Mucosa of stomach (tissue), 1 donor: ENCODE measurements around the gene PAX2.

Experiments
- H3K27me3 ChIP-seq: one replicate; pipeline ENCODE4 v1.7.0; 2013; ENCODE audit warnings: mild to moderate bottlenecking, low read length; ENCODE audit not compliant: control insufficient read depth, insufficient read depth
- H3K36me3 ChIP-seq: one replicate; pipeline ENCODE4 v1.7.0; 2013; ENCODE audit warnings: low read length; ENCODE audit not compliant: control insufficient read depth, insufficient read depth
- H3K4me1 ChIP-seq: one replicate; pipeline ENCODE4 v1.7.0; 2013; ENCODE audit warnings: mild to moderate bottlenecking, low read length; ENCODE audit not compliant: control insufficient read depth, insufficient read depth
- H3K4me3 ChIP-seq: one replicate; pipeline ENCODE4 v1.7.0; 2013; ENCODE audit warnings: low read length
- H3K9ac ChIP-seq: one replicate; pipeline ENCODE4 v1.7.0; 2013; ENCODE audit warnings: mild to moderate bottlenecking, low read length, moderate library complexity
- H3K9me3 ChIP-seq: one replicate; pipeline ENCODE4 v1.7.0; 2013; ENCODE audit warnings: mild to moderate bottlenecking, low read length, moderate library complexity; ENCODE audit not compliant: control insufficient read depth
- donor health status: Pancreatic carcinoma.

Gene PAX2

DNA sequence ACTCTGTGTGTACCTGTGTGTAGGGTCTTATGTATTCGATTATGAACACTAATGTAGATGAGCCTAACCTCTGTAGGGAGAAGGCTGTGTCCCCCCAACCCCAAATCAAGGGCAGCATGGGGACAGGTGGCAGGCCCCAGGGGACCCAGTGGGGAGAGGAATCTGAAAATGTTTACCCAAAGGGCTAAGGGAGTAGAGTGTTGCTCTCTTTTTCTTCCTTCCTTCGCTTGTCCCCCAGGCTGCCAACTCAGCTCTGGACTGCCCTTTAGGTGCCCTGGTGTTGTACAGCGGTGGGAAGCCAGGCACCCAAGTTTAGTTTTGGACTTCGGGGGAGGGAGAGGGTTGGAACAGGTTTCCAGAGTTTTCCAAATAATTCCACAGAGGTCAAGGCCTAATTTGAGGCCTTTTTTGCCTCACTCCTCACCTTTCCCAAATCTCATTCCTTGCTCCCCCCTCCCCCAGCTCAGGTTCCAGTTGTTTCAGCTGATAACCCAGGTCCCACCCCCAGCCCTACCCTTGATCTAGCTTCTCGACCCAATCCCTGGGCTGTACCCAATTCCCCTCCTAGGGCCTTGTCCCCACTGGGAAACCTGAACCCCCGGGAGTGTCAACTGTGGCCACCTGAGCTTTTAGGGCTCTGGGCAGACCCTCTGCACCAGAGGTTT, 9.1 kb upstream of the PAX2 start:
- Histone ChIP-seq H3K4me3 (no peak overlapping the region), H3K4me1 (peaks cover 5% of the 10 kb centered on the region), H3K27me3 (peaks cover 95% of the 10 kb centered on the region)

DNA sequence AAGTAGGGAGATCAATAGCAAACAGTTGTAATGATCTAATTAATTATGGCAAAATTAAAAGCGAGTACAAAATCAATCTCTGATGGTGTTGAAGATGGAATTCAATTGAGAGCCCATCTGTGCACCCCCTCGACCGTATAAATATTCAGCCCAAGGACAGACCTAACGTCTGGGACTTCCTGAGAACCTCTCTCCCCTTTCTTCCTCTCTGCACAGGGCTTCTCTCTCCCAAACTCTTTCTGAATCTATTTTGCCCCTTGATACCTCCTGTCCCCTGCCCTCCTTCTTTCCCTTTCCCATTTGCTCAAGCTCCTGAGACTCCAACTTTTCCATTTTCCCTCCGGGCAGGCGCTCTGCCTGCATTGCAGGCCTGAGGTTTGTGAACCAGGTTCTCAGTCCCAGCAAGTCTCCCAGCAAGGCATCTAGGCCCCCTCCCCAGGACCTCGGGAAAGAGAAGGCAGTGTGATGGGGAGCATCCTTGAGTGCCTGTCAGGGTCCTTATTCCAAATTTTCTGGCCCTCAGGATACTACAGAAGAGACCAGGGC, 8.5 kb upstream of the PAX2 start:
- Histone ChIP-seq H3K9ac (no peak overlapping the region), H3K27me3 (peaks cover 95% of the 10 kb centered on the region), H3K4me3 (no peak overlapping the region), H3K36me3 (no peaks in the 10 kb centered on the region), H3K9me3 (no peaks in the 10 kb centered on the region), H3K4me1 (no peaks in the 10 kb centered on the region)

More for the DNA sequence above, 9.1 kb upstream of the PAX2 start:
- Histone ChIP-seq H3K36me3 (no peaks in the 10 kb centered on the region), H3K9ac (no peak overlapping the region), H3K9me3 (no peaks in the 10 kb centered on the region)

DNA sequence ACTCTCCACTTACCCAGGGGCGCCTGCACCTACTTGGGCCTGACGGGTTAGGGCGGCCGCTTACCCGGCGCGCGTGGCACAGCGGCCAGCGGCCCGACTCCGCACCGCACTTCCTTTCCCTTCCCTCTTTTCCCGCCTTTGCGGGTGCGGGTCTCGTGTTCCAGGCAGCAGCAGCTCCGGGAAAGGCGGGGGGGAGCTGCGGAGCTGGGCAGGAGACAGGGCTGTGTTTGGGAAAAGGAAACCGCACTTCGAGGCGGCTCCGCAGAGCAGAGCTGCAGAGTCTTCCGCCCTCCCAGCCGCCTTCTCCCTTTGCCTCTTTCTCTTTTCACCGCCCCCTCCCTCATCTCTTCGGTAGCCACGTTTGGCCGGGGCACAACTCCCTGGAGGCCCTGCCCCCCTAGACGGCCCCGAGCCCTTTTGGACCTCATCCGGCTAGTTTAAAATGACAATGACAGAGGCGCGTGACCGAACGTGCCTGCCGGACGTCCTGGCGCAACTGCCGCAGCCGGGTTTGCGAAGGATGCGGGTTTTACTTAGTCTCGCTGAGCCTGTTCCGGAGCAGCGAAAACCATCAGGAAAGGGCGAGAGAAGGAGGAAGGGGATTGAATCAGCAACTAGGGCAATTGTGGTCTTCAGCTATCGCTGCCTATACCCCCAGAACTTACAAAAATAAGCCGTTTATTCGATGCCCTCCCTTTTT, 7.9 kb upstream of the PAX2 start:
- H3K9ac ChIP-seq = no peak overlapping the region
- no peak overlapping the region for H3K4me3 ChIP-seq
- no peaks in the 10 kb centered on the region for H3K4me1 ChIP-seq
- peaks cover 95% of the 10 kb centered on the region for H3K27me3 ChIP-seq
- H3K9me3 ChIP-seq = no peaks in the 10 kb centered on the region
- no peaks in the 10 kb centered on the region for H3K36me3 ChIP-seq

DNA sequence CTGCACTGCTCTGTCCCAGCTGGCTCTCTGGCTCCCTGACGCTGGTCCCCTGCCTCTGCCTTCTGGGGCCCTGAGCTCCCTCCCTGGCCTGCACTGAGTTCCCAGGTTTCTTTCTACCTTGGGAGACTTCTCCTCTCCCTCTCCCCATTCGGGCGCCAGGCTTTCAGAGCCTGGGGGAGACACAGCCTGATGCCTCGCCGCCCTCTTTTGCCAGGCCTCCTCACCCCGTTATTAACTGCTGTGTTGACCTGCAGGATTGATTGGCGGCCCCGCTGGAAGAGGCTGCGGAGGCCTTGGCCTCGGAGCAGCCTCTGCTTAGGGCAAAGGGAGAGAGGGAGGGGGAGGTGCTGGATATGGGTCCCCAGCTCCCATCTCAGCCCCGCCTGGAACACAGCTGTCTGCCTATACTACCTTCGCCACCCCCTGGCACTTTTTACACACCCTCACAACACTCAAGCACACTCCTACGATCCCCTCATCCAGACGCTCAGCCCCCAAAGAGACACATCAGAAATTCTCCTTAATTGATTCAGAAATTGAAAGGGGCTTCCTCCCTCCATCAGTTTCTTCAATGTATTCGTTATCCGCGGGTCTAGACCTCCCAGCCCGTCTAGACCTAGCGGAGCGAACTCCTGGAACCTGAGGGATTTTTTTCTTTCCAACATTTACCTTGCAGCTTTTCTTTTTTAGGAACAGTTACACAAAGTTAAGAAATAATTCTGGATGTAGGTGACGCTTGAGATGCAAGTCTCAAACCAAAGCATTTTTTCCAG, 7.1 kb upstream of the PAX2 start:
- Histone ChIP-seq H3K9me3 (no peaks in the 10 kb centered on the region), H3K27me3 (peaks cover 95% of the 10 kb centered on the region), H3K9ac (no peak overlapping the region), H3K4me1 (no peaks in the 10 kb centered on the region), H3K36me3 (no peaks in the 10 kb centered on the region), H3K4me3 (no peak overlapping the region)

DNA sequence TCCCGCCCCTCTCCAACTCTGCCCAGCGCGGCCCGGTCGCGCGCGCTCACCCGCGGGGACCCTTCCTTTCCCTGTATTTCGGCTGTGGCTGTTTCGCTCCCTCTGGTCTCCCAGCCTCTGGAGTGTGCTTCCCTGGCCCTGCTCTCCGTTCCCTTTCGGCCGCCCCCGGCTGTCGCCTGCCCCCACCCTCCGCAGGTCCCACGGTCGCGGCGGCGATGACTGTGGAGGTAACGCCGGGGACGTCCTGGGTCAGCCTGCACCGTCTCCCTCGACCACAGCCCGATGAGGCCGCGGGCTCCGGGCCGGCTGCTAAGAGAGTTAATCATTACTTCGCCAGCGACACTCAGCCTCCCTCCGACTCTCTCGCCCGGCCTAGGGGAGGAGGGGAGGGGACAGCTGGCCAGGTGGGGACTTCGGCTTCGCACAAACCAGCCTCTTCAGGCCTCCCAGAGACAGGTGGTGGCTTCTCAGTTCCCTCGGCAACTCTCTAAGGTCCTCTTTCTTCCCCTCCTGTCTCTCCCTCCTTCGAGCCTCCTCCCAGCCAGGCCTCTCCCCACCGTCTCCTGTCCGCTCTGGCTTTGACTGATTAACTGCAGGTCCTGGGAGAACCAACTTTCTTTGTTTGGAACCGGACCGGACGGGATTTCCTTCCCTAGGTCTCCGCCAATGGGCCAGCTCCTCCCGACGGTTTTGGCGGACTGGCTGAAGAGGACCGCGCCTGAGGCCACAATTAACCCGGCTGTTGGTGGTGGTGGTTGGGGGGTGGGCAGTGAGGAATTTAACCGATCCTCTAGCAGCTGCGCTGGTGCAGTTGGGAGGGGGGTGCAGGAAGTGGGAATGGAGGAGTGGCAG, 5.6 kb upstream of the PAX2 start:
- H3K9me3 ChIP-seq = no peaks in the 10 kb centered on the region
- no peaks in the 10 kb centered on the region for H3K36me3 ChIP-seq
- H3K27me3 ChIP-seq = peaks cover 100% of the 10 kb centered on the region
- peaks cover 4% of the 10 kb centered on the region for H3K4me1 ChIP-seq
- no peak overlapping the region for H3K4me3 ChIP-seq
- no peak overlapping the region for H3K9ac ChIP-seq

DNA sequence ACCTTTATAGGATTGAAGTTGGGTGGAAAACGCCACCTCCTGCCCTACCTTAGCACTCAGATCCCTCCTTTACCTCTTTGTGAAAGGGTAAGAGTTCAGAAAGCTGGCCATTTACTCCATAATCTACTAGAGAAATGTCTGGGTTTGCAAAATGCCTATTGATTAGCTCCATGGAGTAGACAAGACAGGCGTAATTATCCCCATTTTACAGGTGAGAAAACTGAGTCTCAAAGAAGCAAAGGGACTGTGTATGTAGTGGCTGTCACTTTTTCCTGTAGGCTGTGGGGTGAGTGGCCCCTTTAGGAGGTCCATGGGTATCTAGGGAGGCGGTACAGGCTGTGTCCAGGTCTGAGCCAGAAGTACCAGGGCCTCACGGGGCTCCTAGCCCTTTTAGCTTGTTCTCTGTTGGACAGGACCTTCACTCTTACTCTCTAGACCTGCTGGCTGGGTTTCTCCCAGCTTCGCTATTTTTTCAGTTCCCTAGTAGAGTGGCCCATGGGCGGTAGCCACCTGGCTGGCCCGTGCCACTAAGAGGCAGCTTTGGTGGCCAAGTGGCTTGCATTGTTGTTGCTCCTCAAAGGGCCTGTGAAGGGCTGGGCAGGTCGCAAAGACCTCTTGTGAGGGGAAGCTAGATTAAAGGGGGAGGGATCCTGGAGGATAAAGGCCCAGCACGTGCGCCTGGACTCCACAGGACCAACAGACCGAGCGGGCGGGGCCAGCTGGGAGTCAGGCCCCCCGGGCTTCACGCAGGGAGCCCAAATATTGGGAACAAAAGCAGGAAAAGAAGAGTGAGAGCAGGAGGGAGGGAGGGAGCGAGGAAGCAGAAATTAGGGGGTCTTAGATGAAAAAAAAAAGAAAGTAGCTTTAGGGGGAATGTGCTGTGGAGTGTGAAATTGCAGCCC, 4.7 kb upstream of the PAX2 start:
- no peaks in the 10 kb centered on the region for H3K9me3 ChIP-seq
- H3K36me3 ChIP-seq = no peaks in the 10 kb centered on the region
- no peak overlapping the region for H3K9ac ChIP-seq
- peaks cover 5% of the 10 kb centered on the region for H3K4me1 ChIP-seq
- peaks cover 98% of the 10 kb centered on the region for H3K27me3 ChIP-seq
- H3K4me3 ChIP-seq = no peak overlapping the region

DNA sequence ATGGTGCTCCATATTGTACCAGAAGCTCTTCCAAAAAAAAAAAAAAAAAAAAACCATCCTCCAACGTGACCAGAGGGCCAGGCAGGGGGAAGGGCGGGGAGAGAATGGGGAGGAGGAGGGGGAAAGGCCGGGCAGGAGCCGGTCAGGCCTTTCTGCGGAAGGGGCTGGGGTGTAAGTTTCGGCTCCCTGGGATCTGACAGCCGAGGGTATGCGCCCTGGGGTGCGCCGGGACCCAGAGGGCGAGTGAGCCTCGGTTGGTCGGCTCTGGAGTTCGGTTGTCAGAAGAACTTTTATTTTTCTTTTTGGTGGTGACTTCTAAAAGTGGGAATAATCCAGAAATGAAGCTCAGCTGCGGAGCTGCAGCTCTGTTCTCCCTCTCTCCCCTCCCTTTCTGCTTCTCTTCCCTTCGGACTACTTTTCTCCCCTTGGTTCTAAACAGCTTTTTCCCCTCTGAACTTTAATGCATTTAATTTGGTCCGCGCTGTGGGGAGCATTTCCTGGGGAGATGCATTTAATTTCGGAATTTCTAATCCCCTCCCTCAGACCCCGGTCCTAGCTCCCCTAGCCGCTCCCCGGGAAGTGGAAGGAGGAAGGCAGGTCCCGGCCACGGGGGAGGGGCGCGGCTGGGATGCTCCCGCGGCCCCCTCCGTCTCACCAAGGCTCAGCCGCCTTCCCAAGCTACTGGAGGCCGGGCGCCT, 3.9 kb upstream of the PAX2 start:
- Histone ChIP-seq H3K9me3 (no peaks in the 10 kb centered on the region), H3K36me3 (no peaks in the 10 kb centered on the region), H3K27me3 (peaks cover 98% of the 10 kb centered on the region), H3K9ac (no peak overlapping the region), H3K4me1 (peaks cover 5% of the 10 kb centered on the region), H3K4me3 (no peak overlapping the region)

DNA sequence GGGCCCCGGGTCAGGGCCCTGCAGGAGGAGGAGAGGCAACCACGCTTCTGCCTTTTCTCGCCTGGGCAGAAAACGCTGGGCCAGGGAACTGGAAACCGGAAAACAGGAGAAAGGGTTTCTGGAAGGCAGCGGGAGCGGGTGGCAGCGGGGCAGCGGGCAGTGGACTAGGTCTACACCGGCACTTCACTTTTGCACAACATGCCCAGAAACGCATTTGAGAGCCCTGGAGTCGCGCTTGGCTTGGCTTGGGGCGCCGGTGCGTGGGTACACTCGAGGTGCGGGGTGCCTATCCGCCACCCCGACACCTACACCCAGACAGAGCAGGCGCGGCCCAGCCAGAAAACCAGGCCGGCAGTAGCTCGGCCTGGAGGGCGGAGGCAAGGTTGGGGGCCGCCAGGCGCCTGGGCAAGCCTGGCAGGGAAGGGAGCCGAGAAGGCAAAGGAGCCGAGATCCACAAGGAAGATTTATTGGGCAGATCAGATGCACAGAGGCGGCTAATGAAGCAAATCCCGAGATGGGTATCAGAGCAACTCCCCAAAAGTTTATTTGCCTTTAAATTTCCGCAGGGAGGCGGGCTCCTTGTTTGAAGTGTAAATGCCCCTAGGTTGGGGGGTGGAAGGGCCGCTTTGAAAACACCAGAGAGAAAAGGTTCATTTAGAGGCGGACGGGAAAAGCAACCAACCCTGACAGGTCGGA, 3.2 kb upstream of the PAX2 start:
- no peaks in the 10 kb centered on the region for H3K9me3 ChIP-seq
- no peak overlapping the region for H3K9ac ChIP-seq
- peaks cover 5% of the 10 kb centered on the region for H3K4me1 ChIP-seq
- no peak overlapping the region for H3K4me3 ChIP-seq
- peaks cover 98% of the 10 kb centered on the region for H3K27me3 ChIP-seq
- no peaks in the 10 kb centered on the region for H3K36me3 ChIP-seq

DNA sequence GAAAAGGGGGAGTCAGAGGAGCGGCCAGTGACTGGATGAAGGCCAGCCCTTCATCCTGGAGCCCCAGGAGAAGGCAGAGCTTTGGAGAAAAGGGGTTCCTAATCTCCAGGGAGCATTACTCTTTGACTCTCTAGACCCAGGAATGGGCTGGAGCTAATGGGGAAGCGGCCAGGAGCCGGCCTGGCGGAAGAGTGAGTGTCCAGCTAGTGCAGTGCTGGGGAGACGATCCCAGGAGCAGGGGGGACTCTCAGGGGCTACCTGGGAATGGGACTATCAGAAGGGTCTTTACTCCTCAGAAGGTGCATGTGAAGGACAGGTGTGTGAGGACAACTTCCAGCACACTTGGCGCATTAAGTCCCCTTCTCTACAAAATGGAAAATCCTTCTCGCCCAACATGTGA, 2.4 kb upstream of the PAX2 start:
- Histone ChIP-seq H3K9ac (no peak overlapping the region), H3K4me3 (no peak overlapping the region), H3K27me3 (peaks cover 98% of the 10 kb centered on the region), H3K4me1 (peaks cover 5% of the 10 kb centered on the region), H3K9me3 (no peaks in the 10 kb centered on the region), H3K36me3 (no peaks in the 10 kb centered on the region)

DNA sequence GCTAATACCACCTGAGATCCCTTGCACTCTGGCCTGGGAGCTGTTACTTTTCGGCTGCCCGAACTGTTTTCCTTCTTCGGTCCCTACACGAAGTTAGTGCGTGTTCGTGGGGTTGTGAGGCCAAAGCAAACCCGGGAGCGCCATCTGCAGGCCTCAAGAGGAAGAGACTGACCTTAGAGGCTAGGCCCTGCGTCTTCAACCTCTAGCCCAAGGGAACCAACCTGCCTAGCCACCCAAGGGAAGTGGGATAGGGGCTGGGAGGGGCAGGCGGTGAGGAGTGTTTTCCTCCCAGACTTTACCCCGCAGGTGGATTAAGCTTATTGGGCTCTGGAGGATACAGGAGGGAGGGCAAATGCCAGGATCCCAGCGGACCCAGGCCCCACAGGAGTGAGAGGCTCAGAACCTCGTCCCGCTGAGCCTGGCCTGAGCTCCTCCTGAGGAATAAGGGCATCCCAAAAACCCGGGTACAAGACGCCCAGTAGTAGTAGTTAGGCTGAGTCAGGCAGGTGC, 1.7 kb upstream of the PAX2 start:
- peaks cover 5% of the 10 kb centered on the region for H3K4me1 ChIP-seq

More for the DNA sequence above, 1.7 kb upstream of the PAX2 start:
- no peaks in the 10 kb centered on the region for H3K9me3 ChIP-seq
- peaks cover 98% of the 10 kb centered on the region for H3K27me3 ChIP-seq
- H3K9ac ChIP-seq = no peak overlapping the region
- H3K4me3 ChIP-seq = no peak overlapping the region
- H3K36me3 ChIP-seq = no peaks in the 10 kb centered on the region
